Heart left ventricle (tissue), 16 donors: ENCODE measurements around the gene EPHB1. TPM values are rescaled to one million over a fixed set of nuclear protein-coding genes. Genes with fewer than 3 reads are reported as not detected.

Experiments
- ATAC-seq, 4 donors: fragments of 200-7000 bp; cut with Tn5 transposase; one replicate each; pipeline ENCODE4 v1.9.1; 2020 to 2022; ENCODE audit warnings: moderate library complexity in 4 of 4, mild to moderate bottlenecking in 3 of 4, moderate number of reproducible peaks in 1 of 4
- DNase-seq, 5 donors: peaks; one replicate each; pipeline ENCODE4 v3.0.0-alpha.2; 2020
- H3K27ac ChIP-seq, 12 donors: fragments of 200-600 bp; sonication (generic) in 4 of 12; one replicate each; pipeline versions ENCODE4 v1.5.0 to v1.8.0; 2016 to 2022; ENCODE audit warnings: mild to moderate bottlenecking in 2 of 12
- H3K27me3 ChIP-seq, 9 donors: fragments of 200-600 bp; sonication (generic) in 2 of 9; one replicate each; pipeline versions ENCODE4 v1.5.1 to v1.8.0; 2016 to 2022; ENCODE audit warnings: mild to moderate bottlenecking in 3 of 9
- H3K36me3 ChIP-seq, 9 donors: fragments of 200-600 bp; sonication (generic) in 2 of 9; one replicate each; pipeline versions ENCODE4 v1.5.0 to v1.8.0; 2018 to 2022; ENCODE audit warnings: mild to moderate bottlenecking in 2 of 9
- H3K4me1 ChIP-seq, 12 donors: fragments of 200-600 bp; sonication (generic) in 4 of 12; one replicate each; pipeline versions ENCODE4 v1.5.0 to v1.8.0; 2016 to 2022; ENCODE audit warnings: mild to moderate bottlenecking in 3 of 12
- H3K4me3 ChIP-seq, 12 donors: fragments of 200-600 bp; sonication (generic) in 4 of 12; one replicate each; pipeline versions ENCODE4 v1.5.0 to v1.8.0; 2017 to 2022; ENCODE audit warnings: mild to moderate bottlenecking in 9 of 12, moderate library complexity in 4 of 12
- H3K9me3 ChIP-seq, 12 donors: fragments of 200-600 bp; sonication (generic) in 4 of 12; one replicate each; pipeline versions ENCODE4 v1.5.0 to v1.8.0; 2016 to 2022; ENCODE audit warnings: mild to moderate bottlenecking in 1 of 12
- CTCF ChIP-seq, 12 donors: fragments of 200-600 bp; sonication (generic) in 4 of 12; IDR thresholded peaks; one replicate each; pipeline versions ENCODE4 v1.5.0 to v1.8.0; 2018 to 2022; ENCODE audit warnings: antibody characterized with exemption in 12 of 12, mild to moderate bottlenecking in 5 of 12
- POLR2A ChIP-seq, 2 donors: fragments of 450-650 bp; IDR thresholded peaks; one replicate each; pipeline ENCODE4 v1.6.1; 2017; ENCODE audit warnings: antibody characterized with exemption in 2 of 2, mild to moderate bottlenecking in 2 of 2, moderate library complexity in 2 of 2
- WGBS, 4 donors: extraction: QIAGEN DNeasy Blood & Tissue Kit in 2 of 4; methylation state at CpG; one replicate each; pipeline versions ENCODE4 v1.1.5 to v1.1.7; 2013 to 2018; 5-methylcytosine and 5-hydroxymethylcytosine counted together
- intact Hi-C, 10 donors: fragments of 100-400 bp; cut with DNase I; formaldehyde crosslinking; loops; one replicate each; pipeline versions ENCODE4 v1.11.1 to v1.14.2; 2022
- polyA plus RNA-seq, 2 donors: library from polyadenylated mRNA; stranded (reverse); fragments of 200-250 nt; gene quantifications; one replicate each; pipeline ENCODE4 v1.2.3, GENCODE V29; 2013
- total RNA-seq, 9 donors: library from RNA; depleted of rRNA in 2 of 9; stranded (reverse); fragments of >200 nt in 2 of 9; fragmentation: NEBNext Ultra II Directional in 3 of 9; extraction: Animal tissue kit (Norgen Biotek cat#: 25700) in 3 of 9; gene quantifications; one replicate each; pipeline versions ENCODE4 v1.1.0 to v1.2.4, GENCODE V29; 2016 to 2023
- donor health status: ischemic (EF 13 %, LVEDD 7.1; RV severe dilation, severe dysfunction).
- donor health status: healthy with polysubstance abuse.
- donor health status: DM: no; HTN: yes; CAD: no.
- donor health status: DM: no; HTN: no; CAD: no.
- donor health status: ischemic (EF 25% LVEDD 6.9; RV normal size, moderate dysfunction).
- donor health status: ischemic (EF 25% LVEDD 5.7; RV mildly dilated, moderate dysfunction).
- donor health status: healthy.
- donor health status: DM: yes; HTN: yes; CAD: no.
- donor health status: ischemic (EF 35%, LVEDD 5.7; RV mildly dilated, moderate dysfunction).
- donor health status: nonischemic (EF 11% LVEDD 7.7; RV severe dilation, severe dysfunction).
- donor health status: DM: yes; HTN: yes; CAD: no.
- donor health status: PGD.
- donor health status: ischemic (EF 29% LVEDD 5.4; RV normal size, mild dysfunction).
- donor health status: nonischemic (EF 23%, LVEDD 6.1; RV moderate dilation, normal function).

EPHB1 gene
- total and polyA plus RNA-seq, 11 donors: 0.31 to 2.2 (median 1.1) TPM

- no peaks in the 10 kb centered on the region for H3K36me3 ChIP-seq
- 75 to 88% (median 78%) methylated on average over 5 of the region's 5 CpGs for WGBS, 4 donors
- TF ChIP-seq POLR2A (IDR thresholded peaks at IDR 0.05): no peak
- no peak for TF ChIP-seq CTCF (IDR thresholded peaks at IDR 0.05)
- no peaks in the 10 kb centered on the region for H3K9me3 ChIP-seq
- H3K27ac ChIP-seq: no peak overlapping the region
- no peaks in the 10 kb centered on the region for H3K4me1 ChIP-seq
- peak in 1 of 4 donors; percentile 15 for ATAC-seq
- no peaks in the 10 kb centered on the region for H3K27me3 ChIP-seq
- DNase-seq: no peak
- no peak overlapping the region for H3K4me3 ChIP-seq
- intact Hi-C loops: no loop called here
Measured at GRCh38 chr3:135055449-135055848, 260.4 kb downstream of the EPHB1 start.

DNA sequence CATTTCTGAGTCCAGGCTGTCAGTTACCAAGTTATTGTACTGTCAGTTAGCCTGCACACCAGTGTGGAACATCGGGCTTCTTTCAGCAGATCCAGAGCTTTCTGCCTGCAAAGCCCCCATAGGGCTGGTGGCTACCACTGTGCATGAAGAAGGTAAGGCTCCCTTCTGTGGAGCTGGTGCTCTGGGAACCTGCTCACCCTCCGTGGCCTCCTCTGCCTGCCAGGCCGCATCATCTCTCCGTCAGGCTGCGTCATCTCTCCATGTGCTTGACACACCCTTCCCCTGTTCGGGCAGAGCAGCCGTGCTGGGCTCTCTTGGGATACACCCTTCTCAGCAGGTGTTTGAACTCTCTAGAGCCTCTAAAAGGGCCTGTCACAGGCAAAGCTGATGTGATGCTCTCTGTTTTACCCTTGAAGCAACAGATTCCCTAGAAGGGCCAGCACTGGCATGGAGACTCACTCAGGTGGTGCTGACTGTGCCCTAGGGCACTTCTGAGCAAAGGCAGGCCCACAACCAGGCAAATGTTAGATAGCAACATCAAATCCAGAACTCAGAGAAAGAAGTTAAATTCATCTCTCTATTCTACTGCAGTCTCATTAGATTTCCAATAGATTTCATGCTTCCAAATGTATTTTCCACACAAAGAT lies 261.1 kb downstream of the EPHB1 start:
- no peak overlapping the region for H3K27ac ChIP-seq
- intact Hi-C loops: no loop called here
- no peaks in the 10 kb centered on the region for H3K4me1 ChIP-seq
- peaks cover 0 to 1% (median 0%) of the 10 kb centered on the region in 12 donors for H3K9me3 ChIP-seq
- no peak for DNase-seq
- H3K36me3 ChIP-seq: no peaks in the 10 kb centered on the region
- ATAC-seq: peak in 1 of 4 donors; percentile 15
- TF ChIP-seq POLR2A (IDR thresholded peaks at IDR 0.05) (no peak), CTCF (IDR thresholded peaks at IDR 0.05) (no peak)
- H3K4me3 ChIP-seq: no peak overlapping the region
- WGBS, 4 donors: 61 to 79% (median 73%) methylated on average over 7 of the region's 7 CpGs
- no peaks in the 10 kb centered on the region for H3K27me3 ChIP-seq

DNA sequence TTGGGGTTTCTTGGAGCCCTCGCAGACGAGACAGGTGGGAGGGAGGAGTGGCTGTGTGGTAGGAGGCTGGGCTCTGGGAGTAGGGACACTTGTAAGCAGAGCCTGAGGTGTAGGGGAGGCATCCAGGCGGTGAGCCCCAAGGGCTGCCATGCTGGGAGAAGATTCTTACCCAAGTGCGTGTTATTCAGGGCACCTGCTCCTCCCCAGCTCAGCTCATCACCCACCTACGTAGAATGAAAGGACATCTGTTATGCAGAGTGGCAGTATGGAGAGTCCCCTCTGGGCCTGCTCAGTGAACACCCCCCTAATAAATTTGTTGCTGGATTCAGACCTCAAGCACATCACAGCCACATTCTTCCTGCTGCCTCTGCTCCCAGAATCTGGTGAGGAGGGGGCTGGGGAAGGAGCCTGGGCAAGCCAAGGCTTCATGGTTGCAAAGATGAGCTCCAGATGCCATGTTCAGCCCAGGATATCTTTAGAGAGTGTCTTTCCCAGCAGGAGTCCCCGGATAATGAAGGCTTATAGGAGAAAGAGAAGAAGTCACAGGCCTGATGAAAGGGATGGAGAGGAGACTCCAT lies 261.8 kb downstream of the EPHB1 start:
- WGBS, 4 donors: 79 to 88% (median 85%) methylated on average over 5 to 6 of the region's 6 CpGs
- TF ChIP-seq CTCF (IDR thresholded peaks at IDR 0.05): no peak
- no peak for TF ChIP-seq POLR2A (IDR thresholded peaks at IDR 0.05)
- Histone ChIP-seq H3K27me3 (no peaks in the 10 kb centered on the region), H3K36me3 (no peaks in the 10 kb centered on the region), H3K9me3 (peaks cover 0 to 6% (median 0%) of the 10 kb centered on the region in 12 donors), H3K4me3 (no peak overlapping the region), H3K4me1 (no peaks in the 10 kb centered on the region), H3K27ac (no peak overlapping the region)
- no peak for ATAC-seq
- intact Hi-C loops: no loop called here
- no peak for DNase-seq

DNA sequence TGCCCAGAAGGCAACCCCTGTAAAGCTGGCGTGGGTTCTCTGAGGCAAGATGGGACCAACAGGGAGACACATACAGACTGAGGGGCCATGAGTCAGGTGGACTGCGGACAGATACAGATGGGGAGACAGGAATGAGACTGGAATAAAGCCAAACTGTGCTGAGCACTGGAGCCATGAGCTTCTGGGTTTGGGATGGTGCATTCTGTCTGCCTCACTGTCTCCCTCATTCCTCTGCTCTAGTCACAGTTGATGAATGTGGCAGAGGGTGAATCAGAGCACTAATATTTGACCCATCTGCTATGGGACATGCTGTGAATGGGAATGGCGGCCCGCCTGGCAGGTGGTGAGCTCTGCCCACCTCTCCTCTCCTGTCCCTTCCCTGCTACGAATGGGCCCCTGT lies 262.9 kb downstream of the EPHB1 start:
- no peaks in the 10 kb centered on the region for H3K27me3 ChIP-seq
- 83 to 97% (median 91%) methylated on average over 5 of the region's 5 CpGs for WGBS, 4 donors
- H3K36me3 ChIP-seq: no peaks in the 10 kb centered on the region
- no peak for DNase-seq
- no peak overlapping the region for H3K27ac ChIP-seq
- ATAC-seq: no peak
- H3K4me1 ChIP-seq: no peaks in the 10 kb centered on the region
- intact Hi-C loops: no loop called here
- H3K4me3 ChIP-seq: no peak overlapping the region
- no peak for TF ChIP-seq CTCF (IDR thresholded peaks at IDR 0.05)
- no peak for TF ChIP-seq POLR2A (IDR thresholded peaks at IDR 0.05)
- H3K9me3 ChIP-seq: peaks cover 0 to 13% (median 1%) of the 10 kb centered on the region in 12 donors
